GM23248 (cell line): ENCODE data around the gene CA5A.

Experiments
- EZH2 ChIP-seq: fragments of 200-600 bp; sonication (generic); IDR thresholded peaks from 2 replicates; pipeline ENCODE4 v1.6.1; 2018; ENCODE audit warnings: antibody characterized with exemption, mild to moderate bottlenecking; ENCODE audit not compliant: insufficient read depth, poor library complexity, severe bottlenecking
- EZH2phosphoT487 ChIP-seq: fragments of 200-600 bp; sonication (generic); IDR thresholded peaks from 2 replicates; pipeline ENCODE4 v1.6.1; 2018; ENCODE audit warnings: antibody characterized with exemption, moderate library complexity, mild to moderate bottlenecking, low read depth; ENCODE audit not compliant: insufficient read depth

GRCh38 chr16:87854907-87855683 is 81.2 kb downstream of the CA5A start:
- TF ChIP-seq EZH2 (no peak), EZH2phosphoT487 (no peak)
